ENCODE measurements around the gene MYBBP1A.

Gene MYBBP1A

GRCh38 chr17:4583206-4583605, 28.0 kb upstream of the MYBBP1A start:
- Histone ChIP-seq H3K4me2 (ENCODE audit: low read length) (no peak overlapping the region), H3K4me3 (ENCODE audit: low read length) (no peak overlapping the region), H3K4me1 (ENCODE audit: low read length) (no peaks in the 10 kb centered on the region), H4K20me1 (ENCODE audit: insufficient read depth, low read length) (no peaks in the 10 kb centered on the region), H3K36me3 (replicated peaks; ENCODE audit: low read depth, low read length) (no peaks in the 10 kb centered on the region), H3K79me2 (ENCODE audit: low read length) (no peaks in the 10 kb centered on the region), H3K9ac (ENCODE audit: low read length) (no peak overlapping the region), H3K27me3 (ENCODE audit: low read depth, low read length) (no peaks in the 10 kb centered on the region), H2AFZ (ENCODE audit: low read depth, low read length) (no peak overlapping the region), H3K9me3 (ENCODE audit: insufficient read depth, low read length) (no peaks in the 10 kb centered on the region), H3K27ac (ENCODE audit: low read length) (no peak overlapping the region)
- TF ChIP-seq EZH2phosphoT487 (IDR thresholded peaks at IDR 0.05; ENCODE audit: low read depth) (no peak), CTCF (IDR thresholded peaks at IDR 0.05; ENCODE audit: low read depth, low read length) (no peak)

- H3K4me3 ChIP-seq (ENCODE audit: low read length): no peak overlapping the region
- H4K20me1 ChIP-seq (ENCODE audit: insufficient read depth, low read length): no peaks in the 10 kb centered on the region
- no peaks in the 10 kb centered on the region for H3K4me1 ChIP-seq (ENCODE audit: low read length)
- no peaks in the 10 kb centered on the region for H3K9me3 ChIP-seq (ENCODE audit: insufficient read depth, low read length)
- H3K27me3 ChIP-seq (ENCODE audit: low read depth, low read length): no peaks in the 10 kb centered on the region
- H3K4me2 ChIP-seq (ENCODE audit: low read length): no peak overlapping the region
- no peak overlapping the region for H3K9ac ChIP-seq (ENCODE audit: low read length)
- TF ChIP-seq EZH2phosphoT487 (IDR thresholded peaks at IDR 0.05; ENCODE audit: low read depth): no peak
- no peak for TF ChIP-seq CTCF (IDR thresholded peaks at IDR 0.05; ENCODE audit: low read depth, low read length)
- H3K79me2 ChIP-seq (ENCODE audit: low read length): no peaks in the 10 kb centered on the region
- no peak overlapping the region for H2AFZ ChIP-seq (ENCODE audit: low read depth, low read length)
- H3K27ac ChIP-seq (ENCODE audit: low read length): no peak overlapping the region
- no peaks in the 10 kb centered on the region for H3K36me3 ChIP-seq (replicated peaks; ENCODE audit: low read depth, low read length)
These were observed 27.5 kb upstream of the MYBBP1A start for GRCh38 chr17:4582691-4583090.

GRCh38 chr17:4582101-4582501, 26.9 kb upstream of the MYBBP1A start:
- H3K9ac ChIP-seq (ENCODE audit: low read length): no peak overlapping the region
- no peaks in the 10 kb centered on the region for H3K36me3 ChIP-seq (replicated peaks; ENCODE audit: low read depth, low read length)
- H4K20me1 ChIP-seq (ENCODE audit: insufficient read depth, low read length): no peaks in the 10 kb centered on the region
- H3K27ac ChIP-seq (ENCODE audit: low read length): no peak overlapping the region
- TF ChIP-seq CTCF (IDR thresholded peaks at IDR 0.05; ENCODE audit: low read depth, low read length) (no peak), EZH2phosphoT487 (IDR thresholded peaks at IDR 0.05; ENCODE audit: low read depth) (no peak)
- H3K27me3 ChIP-seq (ENCODE audit: low read depth, low read length): no peaks in the 10 kb centered on the region
- H3K79me2 ChIP-seq (ENCODE audit: low read length): no peaks in the 10 kb centered on the region
- H2AFZ ChIP-seq (ENCODE audit: low read depth, low read length): no peak overlapping the region
- no peaks in the 10 kb centered on the region for H3K4me1 ChIP-seq (ENCODE audit: low read length)
- no peak overlapping the region for H3K4me2 ChIP-seq (ENCODE audit: low read length)
- H3K4me3 ChIP-seq (ENCODE audit: low read length): no peak overlapping the region
- no peaks in the 10 kb centered on the region for H3K9me3 ChIP-seq (ENCODE audit: insufficient read depth, low read length)

GRCh38 chr17:4580291-4580690, 25.1 kb upstream of the MYBBP1A start:
- no peaks in the 10 kb centered on the region for H4K20me1 ChIP-seq (ENCODE audit: insufficient read depth, low read length)
- TF ChIP-seq EZH2phosphoT487 (IDR thresholded peaks at IDR 0.05; ENCODE audit: low read depth) (no peak), CTCF (IDR thresholded peaks at IDR 0.05; ENCODE audit: low read depth, low read length) (no peak)
- no peak overlapping the region for H2AFZ ChIP-seq (ENCODE audit: low read depth, low read length)
- no peaks in the 10 kb centered on the region for H3K4me1 ChIP-seq (ENCODE audit: low read length)
- H3K36me3 ChIP-seq (replicated peaks; ENCODE audit: low read depth, low read length): no peaks in the 10 kb centered on the region
- H3K4me2 ChIP-seq (ENCODE audit: low read length): no peak overlapping the region
- no peaks in the 10 kb centered on the region for H3K27me3 ChIP-seq (ENCODE audit: low read depth, low read length)
- H3K9me3 ChIP-seq (ENCODE audit: insufficient read depth, low read length): no peaks in the 10 kb centered on the region
- no peak overlapping the region for H3K9ac ChIP-seq (ENCODE audit: low read length)
- no peak overlapping the region for H3K4me3 ChIP-seq (ENCODE audit: low read length)
- no peak overlapping the region for H3K27ac ChIP-seq (ENCODE audit: low read length)
- H3K79me2 ChIP-seq (ENCODE audit: low read length): no peaks in the 10 kb centered on the region
